ENCODE measurements around the gene TRIP6.

Gene TRIP6

GRCh38 chr7:100874577-100875355 is 7.6 kb downstream of the TRIP6 start, which contains the start of gene SRRT:
Gene SRRT, plus strand, starts transcription at chr7:100875103. Its CDS starts 488 bp downstream, at chr7:100875591.
- DNase-seq, result peak; percentile 99

- DNase-seq, result peak; percentile 28
Measured at GRCh38 chr7:100875356-100875751, 8.2 kb downstream of the TRIP6 start.

- DNase-seq, result no peak
Measured at GRCh38 chr7:100878013-100878412, 10.8 kb downstream of the TRIP6 start.

- DNase-seq, result no peak
Measured at GRCh38 chr7:100878685-100879084, 11.5 kb downstream of the TRIP6 start.

- no peak for DNase-seq
Measured at GRCh38 chr7:100879685-100880261, 12.6 kb downstream of the TRIP6 start.

GRCh38 chr7:100880645-100881044 is 13.5 kb downstream of the TRIP6 start:
- DNase-seq, result no peak

- DNase-seq, result no peak
Measured at GRCh38 chr7:100881136-100881535, 13.9 kb downstream of the TRIP6 start.

GRCh38 chr7:100882201-100882600 is 15.0 kb downstream of the TRIP6 start:
- no peak for DNase-seq

GRCh38 chr7:100882785-100883526 is 15.8 kb downstream of the TRIP6 start:
- DNase-seq, result no peak

GRCh38 chr7:100884736-100885439 is 17.7 kb downstream of the TRIP6 start:
- no peak for DNase-seq

- DNase-seq, result no peak
Measured at GRCh38 chr7:100885440-100886141, 18.4 kb downstream of the TRIP6 start.

- no peak for DNase-seq
Measured at GRCh38 chr7:100886142-100886935, 19.2 kb downstream of the TRIP6 start.

GRCh38 chr7:100886936-100887515 is 19.8 kb downstream of the TRIP6 start:
- DNase-seq, result no peak

- DNase-seq, result peak; percentile 77
Measured at GRCh38 chr7:100887516-100888290, 20.5 kb downstream of the TRIP6 start.

GRCh38 chr7:100888291-100888987 is 21.3 kb downstream of the TRIP6 start:
- DNase-seq, result no peak

- DNase-seq, result no peak
Measured at GRCh38 chr7:100888988-100889750, 22.0 kb downstream of the TRIP6 start, which contains the start of gene UFSP1. Gene UFSP1, minus strand, starts transcription at chr7:100889715. Its CDS starts 444 bp downstream, at chr7:100889271.

- no peak for DNase-seq
Measured at GRCh38 chr7:100890653-100891567, 23.7 kb downstream of the TRIP6 start.

All from inflammatory macrophage treated with lipopolysaccharide for 4 hours (primary cell).